Liver (tissue), 3 donors: ENCODE measurements around the gene TAP2.

Experiments used
- ATF3 ChIP-seq: IDR thresholded peaks from 2 replicates; pipeline ENCODE4 v1.6.1; 2016; ENCODE audit warnings: antibody characterized with exemption
- EGR1 ChIP-seq, 2 donors: IDR thresholded peaks; 2 replicates each; pipeline ENCODE4 v1.6.1; 2016 to 2018; ENCODE audit warnings: antibody characterized with exemption in 2 of 2, low read depth in 2 of 2
- GABPA ChIP-seq, 2 donors: IDR thresholded peaks in 1 of 2; conservative IDR thresholded peaks in 1 of 2; 2 replicates each; pipeline ENCODE4 v1.6.1; 2016; ENCODE audit warnings: antibody characterized with exemption in 2 of 2, mild to moderate bottlenecking in 1 of 2, moderate library complexity in 1 of 2
- HNF4A ChIP-seq, 2 donors: conservative IDR thresholded peaks; 2 replicates each; pipeline ENCODE4 v1.6.1; 2016; ENCODE audit warnings: antibody characterized with exemption in 2 of 2, mild to moderate bottlenecking in 2 of 2
- JUND ChIP-seq, 2 donors: IDR thresholded peaks; 2 replicates each; pipeline ENCODE4 v1.6.1; 2016; ENCODE audit warnings: antibody characterized with exemption in 2 of 2
- RAD21 ChIP-seq, 2 donors: IDR thresholded peaks; 2 replicates each; pipeline ENCODE4 v1.6.1; 2016; ENCODE audit warnings: antibody characterized with exemption in 2 of 2, mild to moderate bottlenecking in 2 of 2
- RXRA ChIP-seq, 2 donors: IDR thresholded peaks; 2 replicates each; pipeline ENCODE4 v1.6.1; 2017 to 2018; ENCODE audit warnings: antibody characterized with exemption in 2 of 2, mild to moderate bottlenecking in 1 of 2
- SP1 ChIP-seq: IDR thresholded peaks from 2 replicates; pipeline ENCODE4 v1.6.1; 2018; ENCODE audit warnings: antibody characterized with exemption, mild to moderate bottlenecking
- TAF1 ChIP-seq: conservative IDR thresholded peaks from 2 replicates; pipeline ENCODE4 v1.6.1; 2016; ENCODE audit warnings: antibody characterized with exemption, mild to moderate bottlenecking
- YY1 ChIP-seq: IDR thresholded peaks from 2 replicates; pipeline ENCODE4 v1.6.1; 2016; ENCODE audit warnings: antibody characterized with exemption, mild to moderate bottlenecking
- TF ChIP-seq, protein P1 (sequence below): IDR thresholded peaks from 2 replicates; pipeline ENCODE4 v1.6.1; 2016; ENCODE audit warnings: antibody characterized with exemption
- TF ChIP-seq, protein P2 (sequence below): fragments of 150-350 bp; IDR thresholded peaks from 2 replicates; pipeline ENCODE4 v1.5.1; 2017; ENCODE audit warnings: improper control_type of control experiment, low read depth, low read length; ENCODE audit not compliant: missing input control
- TF ChIP-seq, protein P3 (sequence below): IDR thresholded peaks from 2 replicates; pipeline ENCODE4 v1.6.1; 2016; ENCODE audit warnings: antibody characterized with exemption
- TF ChIP-seq, protein P4 (sequence below): IDR thresholded peaks from 2 replicates; pipeline ENCODE4 v1.6.1; 2016; ENCODE audit warnings: antibody characterized with exemption, mild to moderate bottlenecking
- donor health status: healthy.
- donor health status: healthy.

DNA sequence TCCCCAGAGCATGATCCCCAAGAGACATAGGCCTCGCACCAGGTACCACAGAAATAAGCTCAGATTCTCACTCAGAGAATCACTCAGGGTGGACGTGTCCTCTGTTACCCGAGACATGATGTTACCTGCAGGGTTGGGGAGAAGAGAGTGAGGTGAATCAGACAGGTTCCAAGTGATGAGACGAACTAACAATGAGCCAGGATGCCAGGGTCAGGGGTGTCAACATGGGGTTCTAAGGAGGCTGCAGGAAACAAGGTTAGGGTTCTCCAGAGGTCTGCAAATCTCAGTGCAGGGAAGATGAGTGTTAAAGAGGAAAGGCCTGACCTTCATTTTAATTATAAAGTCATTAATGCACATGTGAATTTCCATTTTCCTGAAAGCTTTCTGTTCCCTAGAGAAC is 12.5 kb upstream of the TAP2 start:
- TF ChIP-seq, protein P1, sequence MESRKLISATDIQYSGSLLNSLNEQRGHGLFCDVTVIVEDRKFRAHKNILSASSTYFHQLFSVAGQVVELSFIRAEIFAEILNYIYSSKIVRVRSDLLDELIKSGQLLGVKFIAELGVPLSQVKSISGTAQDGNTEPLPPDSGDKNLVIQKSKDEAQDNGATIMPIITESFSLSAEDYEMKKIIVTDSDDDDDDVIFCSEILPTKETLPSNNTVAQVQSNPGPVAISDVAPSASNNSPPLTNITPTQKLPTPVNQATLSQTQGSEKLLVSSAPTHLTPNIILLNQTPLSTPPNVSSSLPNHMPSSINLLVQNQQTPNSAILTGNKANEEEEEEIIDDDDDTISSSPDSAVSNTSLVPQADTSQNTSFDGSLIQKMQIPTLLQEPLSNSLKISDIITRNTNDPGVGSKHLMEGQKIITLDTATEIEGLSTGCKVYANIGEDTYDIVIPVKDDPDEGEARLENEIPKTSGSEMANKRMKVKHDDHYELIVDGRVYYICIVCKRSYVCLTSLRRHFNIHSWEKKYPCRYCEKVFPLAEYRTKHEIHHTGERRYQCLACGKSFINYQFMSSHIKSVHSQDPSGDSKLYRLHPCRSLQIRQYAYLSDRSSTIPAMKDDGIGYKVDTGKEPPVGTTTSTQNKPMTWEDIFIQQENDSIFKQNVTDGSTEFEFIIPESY, result no peak
- TF ChIP-seq, protein P2, sequence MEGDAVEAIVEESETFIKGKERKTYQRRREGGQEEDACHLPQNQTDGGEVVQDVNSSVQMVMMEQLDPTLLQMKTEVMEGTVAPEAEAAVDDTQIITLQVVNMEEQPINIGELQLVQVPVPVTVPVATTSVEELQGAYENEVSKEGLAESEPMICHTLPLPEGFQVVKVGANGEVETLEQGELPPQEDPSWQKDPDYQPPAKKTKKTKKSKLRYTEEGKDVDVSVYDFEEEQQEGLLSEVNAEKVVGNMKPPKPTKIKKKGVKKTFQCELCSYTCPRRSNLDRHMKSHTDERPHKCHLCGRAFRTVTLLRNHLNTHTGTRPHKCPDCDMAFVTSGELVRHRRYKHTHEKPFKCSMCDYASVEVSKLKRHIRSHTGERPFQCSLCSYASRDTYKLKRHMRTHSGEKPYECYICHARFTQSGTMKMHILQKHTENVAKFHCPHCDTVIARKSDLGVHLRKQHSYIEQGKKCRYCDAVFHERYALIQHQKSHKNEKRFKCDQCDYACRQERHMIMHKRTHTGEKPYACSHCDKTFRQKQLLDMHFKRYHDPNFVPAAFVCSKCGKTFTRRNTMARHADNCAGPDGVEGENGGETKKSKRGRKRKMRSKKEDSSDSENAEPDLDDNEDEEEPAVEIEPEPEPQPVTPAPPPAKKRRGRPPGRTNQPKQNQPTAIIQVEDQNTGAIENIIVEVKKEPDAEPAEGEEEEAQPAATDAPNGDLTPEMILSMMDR, result no peak
- TF ChIP-seq SP1, result no peak
- TF ChIP-seq YY1, result no peak
- TF ChIP-seq RXRA (IDR thresholded peaks at IDR 0.05), result no peak
- TF ChIP-seq, protein P3, sequence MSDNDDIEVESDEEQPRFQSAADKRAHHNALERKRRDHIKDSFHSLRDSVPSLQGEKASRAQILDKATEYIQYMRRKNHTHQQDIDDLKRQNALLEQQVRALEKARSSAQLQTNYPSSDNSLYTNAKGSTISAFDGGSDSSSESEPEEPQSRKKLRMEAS, result no peak
- TF ChIP-seq JUND (IDR thresholded peaks at IDR 0.05), result no peak
- TF ChIP-seq RAD21 (IDR thresholded peaks at IDR 0.05), result no peak
- TF ChIP-seq TAF1, result no peak
- no peak for TF ChIP-seq ATF3
- no peak for TF ChIP-seq HNF4A (conservative IDR thresholded peaks at IDR 0.05)
- TF ChIP-seq, protein P4, sequence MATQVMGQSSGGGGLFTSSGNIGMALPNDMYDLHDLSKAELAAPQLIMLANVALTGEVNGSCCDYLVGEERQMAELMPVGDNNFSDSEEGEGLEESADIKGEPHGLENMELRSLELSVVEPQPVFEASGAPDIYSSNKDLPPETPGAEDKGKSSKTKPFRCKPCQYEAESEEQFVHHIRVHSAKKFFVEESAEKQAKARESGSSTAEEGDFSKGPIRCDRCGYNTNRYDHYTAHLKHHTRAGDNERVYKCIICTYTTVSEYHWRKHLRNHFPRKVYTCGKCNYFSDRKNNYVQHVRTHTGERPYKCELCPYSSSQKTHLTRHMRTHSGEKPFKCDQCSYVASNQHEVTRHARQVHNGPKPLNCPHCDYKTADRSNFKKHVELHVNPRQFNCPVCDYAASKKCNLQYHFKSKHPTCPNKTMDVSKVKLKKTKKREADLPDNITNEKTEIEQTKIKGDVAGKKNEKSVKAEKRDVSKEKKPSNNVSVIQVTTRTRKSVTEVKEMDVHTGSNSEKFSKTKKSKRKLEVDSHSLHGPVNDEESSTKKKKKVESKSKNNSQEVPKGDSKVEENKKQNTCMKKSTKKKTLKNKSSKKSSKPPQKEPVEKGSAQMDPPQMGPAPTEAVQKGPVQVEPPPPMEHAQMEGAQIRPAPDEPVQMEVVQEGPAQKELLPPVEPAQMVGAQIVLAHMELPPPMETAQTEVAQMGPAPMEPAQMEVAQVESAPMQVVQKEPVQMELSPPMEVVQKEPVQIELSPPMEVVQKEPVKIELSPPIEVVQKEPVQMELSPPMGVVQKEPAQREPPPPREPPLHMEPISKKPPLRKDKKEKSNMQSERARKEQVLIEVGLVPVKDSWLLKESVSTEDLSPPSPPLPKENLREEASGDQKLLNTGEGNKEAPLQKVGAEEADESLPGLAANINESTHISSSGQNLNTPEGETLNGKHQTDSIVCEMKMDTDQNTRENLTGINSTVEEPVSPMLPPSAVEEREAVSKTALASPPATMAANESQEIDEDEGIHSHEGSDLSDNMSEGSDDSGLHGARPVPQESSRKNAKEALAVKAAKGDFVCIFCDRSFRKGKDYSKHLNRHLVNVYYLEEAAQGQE, result no peak
- no peak for TF ChIP-seq GABPA (IDR thresholded peaks at IDR 0.05 in 1 of 2, conservative IDR thresholded peaks at IDR 0.05 in 1 of 2)
- TF ChIP-seq EGR1 (IDR thresholded peaks at IDR 0.05; ENCODE audit: low read depth in 2 of 2), result no peak
